ENCODE measurements around the gene CCDC86. TPM values are rescaled to one million over a fixed set of nuclear protein-coding genes. Genes with fewer than 3 reads are reported as not detected.

The CCDC86 gene
- total RNA-seq, 1 donor from 2014 or later: 3.3 TPM

GRCh38 chr11:60889869-60890311 lies 48.0 kb downstream of the CCDC86 start:
- Mint-ChIP-seq H3K36me3 (peaks cover 14% of the 10 kb centered on the region), H3K27me3 (ENCODE audit: insufficient read depth, low read depth) (peaks cover 2% of the 10 kb centered on the region), H3K27ac (no peak overlapping the region), H3K4me1 (no peaks in the 10 kb centered on the region), H3K9me3 (peaks cover 2% of the 10 kb centered on the region), H3K4me3 (no peak overlapping the region)
- no peaks in the 10 kb centered on the region for H3K36me3 ChIP-seq
- TF ChIP-seq EZH2phosphoT487 (IDR thresholded peaks at IDR 0.05): no peak
- TF ChIP-seq CTCF (IDR thresholded peaks at IDR 0.05): no peak
- TF ChIP-seq EZH2 (IDR thresholded peaks at IDR 0.05): no peak
- H3K27ac ChIP-seq: no peak overlapping the region
- H3K4me3 ChIP-seq: no peak overlapping the region
- H3K4me2 ChIP-seq: no peak overlapping the region
- no peaks in the 10 kb centered on the region for H3F3A ChIP-seq (ENCODE audit: low read depth)
- H3K9me3 ChIP-seq (ENCODE audit: low read depth): no peaks in the 10 kb centered on the region
- H2AFZ ChIP-seq (replicated peaks): no peak overlapping the region
- H3K4me1 ChIP-seq: no peaks in the 10 kb centered on the region
- no peak for DNase-seq (ENCODE audit: low spot score)
- no peaks in the 10 kb centered on the region for H3K27me3 ChIP-seq
- H3K79me2 ChIP-seq (ENCODE audit: low read depth): no peaks in the 10 kb centered on the region
- H4K20me1 ChIP-seq (ENCODE audit: low read depth): no peaks in the 10 kb centered on the region
- no peak overlapping the region for H3K9ac ChIP-seq

GRCh38 chr11:60890696-60891095 lies 48.8 kb downstream of the CCDC86 start:
- Histone ChIP-seq H2AFZ (replicated peaks) (no peak overlapping the region), H3K4me2 (no peak overlapping the region), H3K9ac (no peak overlapping the region), H3K79me2 (ENCODE audit: low read depth) (no peaks in the 10 kb centered on the region), H3F3A (ENCODE audit: low read depth) (no peaks in the 10 kb centered on the region), H3K9me3 (ENCODE audit: low read depth) (no peaks in the 10 kb centered on the region), H4K20me1 (ENCODE audit: low read depth) (no peaks in the 10 kb centered on the region), H3K27ac (no peak overlapping the region), H3K27me3 (no peaks in the 10 kb centered on the region), H3K4me1 (no peaks in the 10 kb centered on the region), H3K36me3 (no peaks in the 10 kb centered on the region), H3K4me3 (no peak overlapping the region)
- H3K27me3 Mint-ChIP-seq (ENCODE audit: insufficient read depth, low read depth): peaks cover 2% of the 10 kb centered on the region
- H3K36me3 Mint-ChIP-seq: peaks cover 19% of the 10 kb centered on the region
- H3K4me1 Mint-ChIP-seq: no peaks in the 10 kb centered on the region
- no peak for DNase-seq (ENCODE audit: low spot score)
- H3K9me3 Mint-ChIP-seq: no peaks in the 10 kb centered on the region
- no peak overlapping the region for H3K4me3 Mint-ChIP-seq
- no peak overlapping the region for H3K27ac Mint-ChIP-seq
- TF ChIP-seq EZH2 (IDR thresholded peaks at IDR 0.05) (no peak), EZH2phosphoT487 (IDR thresholded peaks at IDR 0.05) (no peak), CTCF (IDR thresholded peaks at IDR 0.05) (no peak)

- Histone ChIP-seq H4K20me1 (ENCODE audit: low read depth) (no peaks in the 10 kb centered on the region), H3K4me2 (no peak overlapping the region), H2AFZ (replicated peaks) (no peak overlapping the region), H3F3A (ENCODE audit: low read depth) (no peaks in the 10 kb centered on the region), H3K9me3 (ENCODE audit: low read depth) (no peaks in the 10 kb centered on the region), H3K9ac (no peak overlapping the region), H3K79me2 (ENCODE audit: low read depth) (no peaks in the 10 kb centered on the region), H3K4me3 (no peak overlapping the region), H3K27ac (no peak overlapping the region), H3K36me3 (peaks cover 4% of the 10 kb centered on the region), H3K4me1 (no peaks in the 10 kb centered on the region), H3K27me3 (no peaks in the 10 kb centered on the region)
- TF ChIP-seq EZH2 (IDR thresholded peaks at IDR 0.05): no peak
- no peak for TF ChIP-seq CTCF (IDR thresholded peaks at IDR 0.05)
- no peak for TF ChIP-seq EZH2phosphoT487 (IDR thresholded peaks at IDR 0.05)
- Mint-ChIP-seq H3K9me3 (no peaks in the 10 kb centered on the region), H3K4me3 (no peak overlapping the region), H3K27ac (no peak overlapping the region), H3K36me3 (peaks cover 20% of the 10 kb centered on the region), H3K27me3 (ENCODE audit: insufficient read depth, low read depth) (peaks cover 2% of the 10 kb centered on the region), H3K4me1 (no peaks in the 10 kb centered on the region)
- DNase-seq (ENCODE audit: low spot score): no peak
Observed at GRCh38 chr11:60891103-60891741, 49.3 kb downstream of the CCDC86 start.
